ENCODE measurements around the gene GABRG3.
A peak's percentile ranks its signal among the peaks of the same experiment; 100 is the strongest.
"Not testable (repeated sequence)": the region's sequence is repeated elsewhere in the genome, so short reads cannot be mapped to it uniquely, and the experiment has no call there.

Gene GABRG3

GRCh38 chr15:27179789-27180188 is 208.8 kb downstream of the GABRG3 start:
- DNase-seq (ENCODE audit: low read depth) = no peak

GRCh38 chr15:27182561-27183110 is 211.7 kb downstream of the GABRG3 start:
- no peak for DNase-seq (ENCODE audit: low read depth)

DNA sequence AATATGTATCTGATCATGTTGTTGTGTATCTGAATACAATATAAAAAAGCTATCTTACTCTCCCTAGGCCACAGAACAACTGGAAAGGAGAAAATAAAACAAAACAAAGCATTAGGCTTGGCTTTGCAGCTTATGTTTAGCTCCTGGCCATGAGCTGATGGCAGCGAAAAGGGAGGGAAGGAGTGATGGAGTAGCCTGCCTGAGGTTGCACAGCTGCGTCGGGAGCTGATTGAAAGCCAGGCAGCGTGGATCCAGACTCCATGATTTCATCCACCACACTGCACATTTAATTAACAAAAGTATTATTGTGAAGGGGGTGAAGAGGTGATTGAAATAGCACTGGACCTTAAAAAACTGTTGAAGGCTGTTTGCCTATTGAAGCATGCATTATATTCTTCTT is 212.2 kb downstream of the GABRG3 start:
- no peak for DNase-seq (ENCODE audit: low read depth)

DNA sequence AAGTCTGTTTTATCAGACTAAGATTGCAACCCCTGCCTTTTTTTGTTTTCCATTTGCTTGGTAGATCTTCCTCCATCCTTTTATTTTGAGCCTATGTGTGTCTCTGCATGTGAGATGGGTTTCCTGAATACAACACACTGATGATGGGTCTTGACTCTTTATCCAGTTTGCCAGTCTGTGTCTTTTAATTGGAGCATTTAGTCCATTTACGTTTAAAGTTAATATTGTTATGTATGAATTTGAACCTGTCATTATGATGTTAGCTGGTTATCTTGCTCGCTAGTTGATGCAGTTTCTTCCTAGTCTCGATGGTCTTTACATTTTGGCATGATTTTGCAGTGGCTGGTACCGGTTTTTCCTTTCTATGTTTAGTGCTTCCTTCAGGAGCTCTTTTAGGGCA is 220.5 kb downstream of the GABRG3 start:
- not testable (repeated sequence) for DNase-seq (ENCODE audit: low read depth)

DNA sequence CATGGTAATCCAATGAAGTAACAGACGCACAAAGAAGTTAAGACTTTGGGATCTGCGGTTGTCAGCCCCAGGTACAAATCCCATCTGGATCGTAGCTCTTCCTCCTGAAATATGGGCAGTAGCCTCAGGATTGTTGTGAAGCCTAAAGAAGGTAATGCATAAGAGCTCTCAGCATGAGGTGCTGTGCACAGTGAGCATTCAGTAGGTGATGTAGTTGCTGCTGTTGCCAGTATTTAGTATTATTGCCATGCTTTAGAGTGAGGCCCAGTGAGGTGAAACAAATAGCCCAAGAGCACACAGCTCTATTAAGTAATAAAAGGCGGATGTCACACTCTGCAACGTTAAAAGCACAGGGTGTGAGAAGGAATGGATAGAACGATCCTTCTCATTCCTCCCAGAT is 225.7 kb downstream of the GABRG3 start:
- DNase-seq (ENCODE audit: low read depth) = no peak

GRCh38 chr15:27201425-27201824 is 230.4 kb downstream of the GABRG3 start:
- no peak for DNase-seq (ENCODE audit: low read depth)

DNA sequence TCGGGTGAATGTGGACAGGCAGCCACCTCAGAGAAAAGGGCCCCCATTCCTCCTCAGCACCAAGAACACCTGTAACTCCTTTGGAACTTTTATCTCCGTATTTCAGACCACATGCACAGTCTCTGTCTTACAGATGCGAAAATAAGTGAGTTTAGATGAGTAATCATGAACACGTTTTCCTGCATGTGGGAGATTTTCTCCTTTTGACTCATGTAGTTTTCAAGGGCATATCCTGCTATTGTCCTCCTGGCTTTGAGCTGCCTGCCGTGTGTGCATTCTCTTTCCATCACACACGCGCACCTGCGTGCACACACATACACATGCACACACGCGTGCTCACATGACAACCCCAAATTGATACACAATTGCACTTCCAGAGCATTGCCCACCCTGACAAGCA is 239.2 kb downstream of the GABRG3 start:
- DNase-seq (ENCODE audit: low read depth) = no peak

- DNase-seq (ENCODE audit: low read depth) = no peak
These were observed 243.1 kb downstream of the GABRG3 start for GRCh38 chr15:27214032-27214431.

- DNase-seq (ENCODE audit: low read depth) = no peak
These were observed 244.0 kb downstream of the GABRG3 start for GRCh38 chr15:27214961-27215360.

DNA sequence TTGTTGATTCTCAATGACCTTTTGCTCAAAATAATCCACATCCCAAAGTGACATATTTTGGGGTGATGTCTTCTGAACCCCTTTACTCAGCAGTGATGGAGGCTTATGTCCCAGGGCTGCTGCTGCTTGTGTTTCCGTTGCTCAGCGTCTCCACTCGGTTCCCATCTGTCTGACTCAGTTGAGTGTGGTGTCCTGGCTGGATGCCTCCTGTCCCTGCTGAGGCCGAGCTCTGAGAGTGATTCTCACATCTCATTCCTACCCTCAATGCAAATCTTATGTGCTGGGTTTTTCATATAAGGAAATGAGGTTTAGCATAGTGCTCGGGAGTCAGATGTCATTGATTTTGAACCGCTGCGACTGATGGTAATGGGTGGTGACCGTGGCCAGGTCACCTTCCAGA is 247.4 kb downstream of the GABRG3 start:
- no peak for DNase-seq (ENCODE audit: low read depth)

DNA sequence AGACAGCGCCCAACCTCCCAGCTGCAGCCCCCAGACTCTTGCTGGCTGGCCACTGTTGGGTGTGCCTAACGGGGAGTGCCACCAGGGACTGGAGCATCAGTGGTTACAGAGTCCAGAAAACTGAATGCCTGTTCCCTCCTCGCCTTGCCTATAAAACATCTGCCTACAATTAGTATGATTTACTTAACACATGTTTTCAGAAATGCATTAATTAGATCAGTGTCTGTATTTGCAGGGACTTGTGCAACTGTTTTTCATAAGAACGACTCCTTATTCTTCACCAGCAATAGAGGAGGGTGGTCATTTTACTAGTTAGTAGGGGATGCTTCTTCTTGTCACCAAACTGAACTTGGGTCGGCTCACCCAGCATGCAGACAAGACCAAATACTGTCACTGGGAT is 248.7 kb downstream of the GABRG3 start:
- no peak for DNase-seq (ENCODE audit: low read depth)

DNA sequence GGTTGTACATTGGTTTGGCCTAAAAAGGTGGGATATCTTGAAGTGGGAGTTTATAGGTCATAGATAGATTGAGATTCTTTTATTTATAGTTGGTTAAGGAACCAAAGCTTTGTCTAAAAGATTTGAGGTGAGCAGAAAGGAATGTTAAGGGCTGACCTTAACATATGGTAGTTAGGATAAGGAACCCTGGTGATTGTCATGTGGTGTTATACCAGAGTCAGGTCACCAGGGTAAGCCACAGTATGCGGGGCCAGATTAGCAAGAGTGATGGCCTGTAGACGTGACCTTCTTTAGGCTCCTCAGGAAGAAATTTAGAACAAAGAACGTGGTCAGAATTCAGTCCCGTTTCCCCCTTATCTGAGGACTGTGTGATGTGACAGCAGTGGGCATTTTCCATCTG is 249.2 kb downstream of the GABRG3 start:
- DNase-seq (ENCODE audit: low read depth) = no peak

DNA sequence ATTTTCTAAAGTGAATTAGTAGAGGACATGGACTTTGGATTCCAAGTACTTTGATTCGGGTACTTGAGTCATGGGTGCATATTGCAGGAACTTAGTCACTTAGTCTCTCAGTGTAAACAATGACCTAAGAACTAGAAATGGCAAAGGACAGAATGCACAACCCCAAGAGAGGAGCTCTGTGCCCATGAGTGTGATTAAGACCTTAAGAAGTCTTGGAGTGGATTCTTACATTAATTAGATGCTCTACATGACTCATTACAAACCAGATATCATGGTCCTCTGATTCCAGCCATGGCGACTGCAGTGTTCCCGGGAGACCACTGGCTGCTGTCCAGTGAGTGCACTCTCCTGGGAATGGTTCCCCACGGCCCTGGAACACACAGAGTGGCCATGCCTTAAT is 251.5 kb downstream of the GABRG3 start:
- peak; percentile 3 for DNase-seq (ENCODE audit: low read depth)

DNA sequence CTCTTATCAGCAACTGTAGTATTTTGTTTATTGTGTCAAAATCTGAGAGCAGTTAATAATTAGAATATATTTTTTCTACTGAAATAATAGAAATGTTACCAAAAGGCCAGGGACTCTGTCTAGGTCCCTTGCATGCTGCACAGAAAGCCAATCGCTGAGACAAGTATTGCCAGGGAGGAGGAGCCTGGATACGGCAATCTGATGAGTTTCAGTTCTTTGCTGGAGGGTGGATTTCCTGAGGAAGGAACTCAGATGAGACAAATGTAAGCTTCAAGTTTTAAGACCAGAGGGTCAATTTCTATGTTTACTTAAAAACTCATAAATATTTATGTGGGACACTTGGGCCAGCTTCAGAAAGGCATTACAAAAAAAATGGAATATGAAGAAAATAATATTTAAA is 252.2 kb downstream of the GABRG3 start:
- DNase-seq (ENCODE audit: low read depth) = no peak

- DNase-seq (ENCODE audit: low read depth) = no peak
These were observed 260.8 kb downstream of the GABRG3 start for GRCh38 chr15:27231811-27232210.

DNA sequence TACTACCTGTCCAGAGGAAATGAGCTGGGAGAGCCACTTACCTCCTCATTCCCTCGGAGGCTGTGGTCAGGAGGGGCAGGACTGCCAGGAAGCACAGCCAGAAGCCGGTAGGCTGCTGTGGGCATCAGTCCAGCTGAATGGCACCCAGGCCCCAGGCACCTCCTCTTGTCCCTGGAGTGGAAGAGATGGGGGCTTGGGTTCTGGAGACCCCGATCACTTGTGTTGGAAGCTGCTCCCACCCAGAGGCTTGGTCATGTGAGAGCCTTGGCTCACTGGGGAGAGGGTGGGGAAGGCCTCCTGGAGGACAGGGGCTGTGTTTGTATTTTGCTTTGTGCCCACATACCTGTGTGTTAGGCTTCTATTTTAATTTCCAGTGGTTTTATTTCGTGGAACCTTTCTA is 261.9 kb downstream of the GABRG3 start:
- no peak for DNase-seq (ENCODE audit: low read depth)

GRCh38 chr15:27234593-27234992 is 263.6 kb downstream of the GABRG3 start:
- DNase-seq (ENCODE audit: low read depth) = no peak

GRCh38 chr15:27235161-27235560 is 264.2 kb downstream of the GABRG3 start:
- no peak for DNase-seq (ENCODE audit: low read depth)

- DNase-seq (ENCODE audit: low read depth) = no peak
These were observed 264.7 kb downstream of the GABRG3 start for GRCh38 chr15:27235681-27236080.

- no peak for DNase-seq (ENCODE audit: low read depth)
These were observed 266.4 kb downstream of the GABRG3 start for GRCh38 chr15:27237319-27237939.

GRCh38 chr15:27238209-27238608 is 267.2 kb downstream of the GABRG3 start:
- no peak for DNase-seq (ENCODE audit: low read depth)

GRCh38 chr15:27238707-27239423 is 267.9 kb downstream of the GABRG3 start:
- no peak for DNase-seq (ENCODE audit: low read depth)

DNA sequence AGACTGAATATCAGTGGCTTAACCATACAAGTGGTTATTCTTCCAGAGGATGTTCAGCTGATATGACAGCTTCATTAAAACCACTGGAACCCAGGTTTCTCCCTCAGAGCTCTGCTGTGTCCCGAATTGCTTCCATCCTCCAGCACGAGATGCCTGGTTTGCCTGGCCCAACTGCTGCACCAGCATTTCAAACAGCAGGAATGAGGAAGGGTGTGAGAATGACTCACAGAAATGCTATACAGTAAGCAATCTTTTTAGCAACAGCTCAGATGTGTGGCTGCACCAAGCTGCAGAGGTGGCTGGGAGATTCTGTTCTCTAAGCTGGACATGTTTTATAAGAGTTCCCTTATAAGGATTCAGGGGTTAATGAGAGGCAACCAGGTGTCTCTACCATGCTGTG is 271.0 kb downstream of the GABRG3 start:
- DNase-seq (ENCODE audit: low read depth) = no peak

- DNase-seq (ENCODE audit: low read depth) = no peak
These were observed 273.1 kb downstream of the GABRG3 start for GRCh38 chr15:27244047-27244446.

All from iris pigment epithelial cell (primary cell).